Mesenchymal stem cell (in vitro differentiated cells and primary cell): ENCODE data around the gene TM9SF2.

Source experiments
- DNase-seq: peaks from one replicate; pipeline ENCODE4 v3.0.0-alpha.2; 2013
- H2AFZ ChIP-seq: one replicate; pipeline ENCODE4 v1.6.1; 2013; ENCODE audit warnings: low read depth, mild to moderate bottlenecking, control low read depth, inconsistent platforms, low read length, moderate library complexity
- H2AK5ac ChIP-seq: 2 replicates; pipeline ENCODE4 v1.6.1; 2013; ENCODE audit warnings: low read length, moderate library complexity, mild to moderate bottlenecking, inconsistent platforms; ENCODE audit not compliant: severe bottlenecking
- H2BK120ac ChIP-seq: one replicate; pipeline ENCODE4 v1.6.1; 2013; ENCODE audit warnings: low read depth, mild to moderate bottlenecking, inconsistent platforms, low read length, moderate library complexity
- H2BK12ac ChIP-seq, 2 experiments: one replicate each; pipeline ENCODE4 v1.6.1; 2013; ENCODE audit warnings: inconsistent platforms in 2 of 2, low read length in 2 of 2, mild to moderate bottlenecking in 2 of 2, moderate library complexity in 2 of 2, control low read depth in 1 of 2
- H2BK15ac ChIP-seq: one replicate; pipeline ENCODE4 v1.6.1; 2013; ENCODE audit warnings: mild to moderate bottlenecking, low read depth, inconsistent platforms; ENCODE audit not compliant: poor library complexity, severe bottlenecking
- H2BK5ac ChIP-seq: 2 replicates; pipeline ENCODE4 v1.6.1; 2013; ENCODE audit warnings: low read depth, mild to moderate bottlenecking, low read length, control low read depth, inconsistent platforms; ENCODE audit not compliant: poor library complexity, severe bottlenecking
- H3K14ac ChIP-seq, 2 experiments: one replicate each; pipeline ENCODE4 v1.6.1; 2013; ENCODE audit warnings: inconsistent platforms in 2 of 2, low read length in 2 of 2, control low read depth in 1 of 2, mild to moderate bottlenecking in 1 of 2, moderate library complexity in 1 of 2
- H3K18ac ChIP-seq, 2 experiments: one replicate each; pipeline ENCODE4 v1.6.1; 2013; ENCODE audit warnings: inconsistent platforms in 2 of 2, low read length in 2 of 2, control low read depth in 1 of 2, low read depth in 1 of 2, mild to moderate bottlenecking in 1 of 2
- H3K23ac ChIP-seq, 2 experiments: one replicate each; pipeline ENCODE4 v1.6.1; 2013; ENCODE audit warnings: inconsistent platforms in 2 of 2, low read length in 2 of 2, mild to moderate bottlenecking in 2 of 2, moderate library complexity in 2 of 2, control low read depth in 1 of 2
- H3K27ac ChIP-seq: 2 replicates; pipeline ENCODE4 v1.5.1; 2013; ENCODE audit warnings: mild to moderate bottlenecking, moderate library complexity, low read length, control low read depth, inconsistent platforms; ENCODE audit not compliant: poor library complexity, severe bottlenecking
- H3K27me3 ChIP-seq, 2 experiments: 2 replicates each; pipeline versions ENCODE4 v1.6.1 to v1.7.0; 2013; ENCODE audit warnings: low read length in 2 of 2, mild to moderate bottlenecking in 2 of 2, moderate library complexity in 2 of 2, control low read depth in 1 of 2, inconsistent platforms in 1 of 2; ENCODE audit not compliant: control insufficient read depth in 1 of 2, insufficient read depth in 1 of 2
- H3K36me3 ChIP-seq, 2 experiments: 2 replicates each; pipeline versions ENCODE4 v1.6.1 to v1.7.0; 2013; ENCODE audit warnings: low read length in 2 of 2, control low read depth in 1 of 2, inconsistent platforms in 1 of 2, low read depth in 1 of 2, mild to moderate bottlenecking in 1 of 2; ENCODE audit not compliant: insufficient read depth in 2 of 2, control insufficient read depth in 1 of 2
- H3K4ac ChIP-seq, 2 experiments: one replicate each; pipeline ENCODE4 v1.6.1; 2013; ENCODE audit warnings: inconsistent platforms in 2 of 2, low read length in 2 of 2, mild to moderate bottlenecking in 2 of 2, moderate library complexity in 2 of 2, control low read depth in 1 of 2, low read depth in 1 of 2
- H3K4me1 ChIP-seq: 2 replicates; pipeline ENCODE4 v1.6.1; 2013; ENCODE audit warnings: low read depth, low read length, control low read depth; ENCODE audit not compliant: control insufficient read depth, insufficient read depth
- H3K4me2 ChIP-seq: 2 replicates; pipeline ENCODE4 v1.6.1; 2013; ENCODE audit warnings: low read length, mild to moderate bottlenecking, inconsistent platforms; ENCODE audit not compliant: poor library complexity, severe bottlenecking
- H3K4me3 ChIP-seq, 2 experiments: 2 replicates each; pipeline versions ENCODE4 v1.5.1 to v1.7.0; 2013; ENCODE audit warnings: low read length in 2 of 2, mild to moderate bottlenecking in 2 of 2, control low read depth in 1 of 2, low read depth in 1 of 2; ENCODE audit not compliant: insufficient read depth in 1 of 2
- H3K79me1 ChIP-seq: replicated peaks from 2 replicates; pipeline ENCODE4 v1.6.1; 2013; ENCODE audit warnings: mild to moderate bottlenecking, control low read depth, low read length, inconsistent platforms; ENCODE audit not compliant: poor library complexity, severe bottlenecking
- H3K9ac ChIP-seq: 2 replicates; pipeline ENCODE4 v1.7.0; 2013; ENCODE audit warnings: mild to moderate bottlenecking, low read length, moderate library complexity
- H3K9me3 ChIP-seq: 2 replicates; pipeline ENCODE4 v1.7.0; 2013; ENCODE audit warnings: mild to moderate bottlenecking, low read length; ENCODE audit not compliant: control insufficient read depth
- H4K8ac ChIP-seq: one replicate; pipeline ENCODE4 v1.6.1; 2013; ENCODE audit warnings: inconsistent platforms, mild to moderate bottlenecking, low read length, moderate library complexity
- H4K91ac ChIP-seq: one replicate; pipeline ENCODE4 v1.6.1; 2013; ENCODE audit warnings: mild to moderate bottlenecking, low read length, inconsistent platforms
- WGBS: methylation state at CpG from one replicate; pipeline ENCODE4 v1.1.7; 2013; ENCODE audit warnings: mixed read lengths; 5-methylcytosine and 5-hydroxymethylcytosine counted together

Gene TM9SF2

GRCh38 chr13:99527301-99527700 is 26.0 kb downstream of the TM9SF2 start:
- H3K36me3 ChIP-seq: peaks cover 21 to 88% of the 10 kb centered on the region in 2 experiments
- H4K91ac ChIP-seq: no peak overlapping the region
- 86% methylated on average over 4 of the region's 6 CpGs for WGBS

GRCh38 chr13:99528547-99528946 is 27.3 kb downstream of the TM9SF2 start:
- H3K9me3 ChIP-seq: no peaks in the 10 kb centered on the region

More at GRCh38 chr13:99527301-99527700, 26.0 kb downstream of the TM9SF2 start:
- Histone ChIP-seq H2BK12ac (no peak overlapping the region), H3K27ac (no peak overlapping the region), H3K79me1 (peaks cover 38% of the 10 kb centered on the region), H3K9ac (no peak overlapping the region), H3K4me3 (no peak overlapping the region), H3K27me3 (no peaks in the 10 kb centered on the region), H4K8ac (no peak overlapping the region), H3K14ac (no peak overlapping the region), H3K4me2 (no peak overlapping the region), H3K4me1 (peaks cover 3% of the 10 kb centered on the region), H2BK120ac (no peak overlapping the region), H3K4ac (no peak overlapping the region), H3K9me3 (no peaks in the 10 kb centered on the region), H3K18ac (no peak overlapping the region), H2BK15ac (no peak overlapping the region), H3K23ac (no peak overlapping the region), H2AFZ (no peak overlapping the region), H2BK5ac (no peak overlapping the region), H2AK5ac (no peak overlapping the region)
- DNase-seq: no peak

GRCh38 chr13:99536023-99536422 is 34.8 kb downstream of the TM9SF2 start:
- peaks cover 13 to 68% of the 10 kb centered on the region in 2 experiments for H3K36me3 ChIP-seq
- H3K9ac ChIP-seq: no peak overlapping the region
- no peak overlapping the region for H4K91ac ChIP-seq
- no peak overlapping the region for H2AK5ac ChIP-seq
- no peak overlapping the region for H3K14ac ChIP-seq
- no peaks in the 10 kb centered on the region for H3K9me3 ChIP-seq
- H2BK5ac ChIP-seq: no peak overlapping the region
- H2BK120ac ChIP-seq: no peak overlapping the region
- no peak overlapping the region for H3K4me3 ChIP-seq
- no peak overlapping the region for H3K27ac ChIP-seq
- no peak overlapping the region for H4K8ac ChIP-seq
- H3K4ac ChIP-seq: no peak overlapping the region
- H2BK12ac ChIP-seq: no peak overlapping the region
- H3K18ac ChIP-seq: no peak overlapping the region
- H3K4me1 ChIP-seq: no peaks in the 10 kb centered on the region
- H2BK15ac ChIP-seq: no peak overlapping the region
- H2AFZ ChIP-seq: no peak overlapping the region
- no CpG with 5 or more reads among the region's 2 CpGs for WGBS
- no peak overlapping the region for H3K23ac ChIP-seq
- H3K4me2 ChIP-seq: no peak overlapping the region
- H3K27me3 ChIP-seq: no peaks in the 10 kb centered on the region
- DNase-seq: no peak
- peaks cover 24% of the 10 kb centered on the region for H3K79me1 ChIP-seq

More at GRCh38 chr13:99528547-99528946, 27.3 kb downstream of the TM9SF2 start:
- Histone ChIP-seq H2AFZ (no peak overlapping the region), H3K23ac (no peak overlapping the region), H4K91ac (no peak overlapping the region), H3K27me3 (no peaks in the 10 kb centered on the region), H3K4me1 (peaks cover 3% of the 10 kb centered on the region), H2BK5ac (no peak overlapping the region), H3K4me2 (no peak overlapping the region), H3K36me3 (peaks cover 18 to 85% of the 10 kb centered on the region in 2 experiments), H2AK5ac (no peak overlapping the region), H2BK15ac (no peak overlapping the region), H3K4ac (no peak overlapping the region), H3K14ac (no peak overlapping the region), H3K18ac (no peak overlapping the region), H4K8ac (no peak overlapping the region), H3K4me3 (no peak overlapping the region), H3K27ac (no peak overlapping the region), H2BK12ac (no peak overlapping the region), H2BK120ac (no peak overlapping the region), H3K9ac (no peak overlapping the region), H3K79me1 (peaks cover 34% of the 10 kb centered on the region)
- no peak for DNase-seq

- Histone ChIP-seq H2BK15ac (no peak overlapping the region), H4K8ac (no peak overlapping the region), H3K36me3 (peaks cover 29 to 92% of the 10 kb centered on the region in 2 experiments), H3K4me2 (no peak overlapping the region), H3K23ac (no peak overlapping the region), H3K9ac (no peak overlapping the region), H3K4me3 (no peak overlapping the region), H4K91ac (no peak overlapping the region), H3K4ac (no peak overlapping the region), H2BK120ac (no peak overlapping the region), H2AFZ (no peak overlapping the region), H2AK5ac (no peak overlapping the region), H2BK12ac (no peak overlapping the region), H3K27ac (no peak overlapping the region), H3K14ac (no peak overlapping the region), H3K4me1 (no peaks in the 10 kb centered on the region), H3K18ac (no peak overlapping the region), H3K9me3 (no peaks in the 10 kb centered on the region), H3K27me3 (no peaks in the 10 kb centered on the region), H3K79me1 (peaks cover 29% of the 10 kb centered on the region), H2BK5ac (no peak overlapping the region)
- no CpG with 5 or more reads among the region's 1 CpG for WGBS
- DNase-seq: no peak
Measured at GRCh38 chr13:99540530-99540929, 39.3 kb downstream of the TM9SF2 start.
